Measurements from ENCODE around the gene EPAS1.

DNA sequence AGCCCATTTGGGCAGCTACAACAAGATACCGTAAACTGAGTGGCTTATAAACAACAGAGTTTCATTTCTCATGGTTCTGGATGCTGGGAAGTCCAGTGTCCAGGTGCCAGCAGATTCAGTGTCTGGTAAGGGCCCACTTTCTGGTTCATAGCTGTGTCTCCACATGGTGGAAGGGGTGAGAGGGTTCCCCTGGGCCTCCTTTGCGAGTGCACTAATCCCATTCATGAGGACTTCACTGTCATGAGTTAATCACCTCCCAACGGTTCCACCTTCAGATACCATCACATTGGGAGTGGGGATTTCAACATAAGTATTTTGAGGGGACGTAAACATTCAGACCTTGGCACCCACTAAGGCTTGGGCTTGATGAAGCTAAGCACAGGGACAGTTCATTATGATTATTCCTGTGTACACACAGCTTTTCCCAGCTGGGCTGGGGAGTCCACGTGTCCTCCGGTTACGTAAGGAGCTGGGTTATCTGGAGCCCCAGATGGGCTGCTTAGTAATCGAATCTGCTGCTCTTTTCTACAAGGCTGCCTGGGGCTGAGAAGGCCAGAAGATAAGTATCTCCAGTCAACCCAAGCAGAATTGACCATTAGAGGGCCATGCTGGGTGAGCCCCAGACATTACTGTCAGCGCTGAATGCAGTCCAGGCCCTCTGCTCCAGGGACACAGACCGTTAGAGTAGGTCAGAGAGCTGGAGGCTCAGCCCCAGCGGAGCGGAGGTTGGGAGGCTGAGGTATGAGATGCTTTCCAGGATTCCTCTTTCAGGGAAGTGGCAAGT, 42.7 kb downstream of the EPAS1 start:
- no peak for TF ChIP-seq CTCF (conservative IDR thresholded peaks at IDR 0.05)
- no peak for TF ChIP-seq EZH2 (IDR thresholded peaks at IDR 0.05; ENCODE audit: low read depth)

All from PC-9 (cell line).